ENCODE measurements around the gene CYP27C1.
"Not testable (repeated sequence)": the region's sequence is repeated elsewhere in the genome, so short reads cannot be mapped to it uniquely, and the experiment has no call there.

The CYP27C1 gene

GRCh38 chr2:127220102-127220767 lies at the start of gene CYP27C1:
Gene CYP27C1 (minus strand): TSS chr2:127220299. CDS start chr2:127220270, 29 bp downstream.
- peak; percentile 25 for DNase-seq
- in situ Hi-C loops (cut with MboI; ENCODE audit: low pct_unique_long_range_greater_than_20kb, low sequenced_read_pairs), result no loop called here

GRCh38 chr2:127261804-127262406 lies 41.8 kb upstream of the CYP27C1 start:
- no peak for DNase-seq
- in situ Hi-C loops (cut with MboI; ENCODE audit: low pct_unique_long_range_greater_than_20kb, low sequenced_read_pairs), result no loop called here

GRCh38 chr2:127259355-127259754 lies 39.3 kb upstream of the CYP27C1 start:
- no peak for DNase-seq
- in situ Hi-C loops (cut with MboI; ENCODE audit: low pct_unique_long_range_greater_than_20kb, low sequenced_read_pairs), result no loop called here

- in situ Hi-C loops (cut with MboI; ENCODE audit: low pct_unique_long_range_greater_than_20kb, low sequenced_read_pairs), result no loop called here
- DNase-seq, result no peak
Measured at GRCh38 chr2:127256866-127257265, 36.8 kb upstream of the CYP27C1 start.

GRCh38 chr2:127256381-127256780 lies 36.3 kb upstream of the CYP27C1 start:
- no peak for DNase-seq
- in situ Hi-C loops (cut with MboI; ENCODE audit: low pct_unique_long_range_greater_than_20kb, low sequenced_read_pairs), result no loop called here

- in situ Hi-C loops (cut with MboI; ENCODE audit: low pct_unique_long_range_greater_than_20kb, low sequenced_read_pairs), result no loop called here
- DNase-seq, result no peak
Measured at GRCh38 chr2:127255721-127256120, 35.6 kb upstream of the CYP27C1 start.

GRCh38 chr2:127255146-127255545 lies 35.0 kb upstream of the CYP27C1 start:
- DNase-seq, result peak; percentile 47
- in situ Hi-C loops (cut with MboI; ENCODE audit: low pct_unique_long_range_greater_than_20kb, low sequenced_read_pairs), result no loop called here

- no peak for DNase-seq
- in situ Hi-C loops (cut with MboI; ENCODE audit: low pct_unique_long_range_greater_than_20kb, low sequenced_read_pairs), result no loop called here
Measured at GRCh38 chr2:127254386-127254981, 34.4 kb upstream of the CYP27C1 start.

- peak; percentile 33 for DNase-seq
- in situ Hi-C loops (cut with MboI; ENCODE audit: low pct_unique_long_range_greater_than_20kb, low sequenced_read_pairs), result not testable (repeated sequence)
Measured at GRCh38 chr2:127241184-127241583, 21.1 kb upstream of the CYP27C1 start.

- in situ Hi-C loops (cut with MboI; ENCODE audit: low pct_unique_long_range_greater_than_20kb, low sequenced_read_pairs), result no loop called here
- no peak for DNase-seq
Measured at GRCh38 chr2:127239395-127239794, 19.3 kb upstream of the CYP27C1 start.

- DNase-seq; in situ Hi-C loops (cut with MboI; ENCODE audit: low pct_unique_long_range_greater_than_20kb, low sequenced_read_pairs): not testable (repeated sequence)
Measured at GRCh38 chr2:127237768-127238167, 17.7 kb upstream of the CYP27C1 start.

- in situ Hi-C loops (cut with MboI; ENCODE audit: low pct_unique_long_range_greater_than_20kb, low sequenced_read_pairs), result no loop called here
- no peak for DNase-seq
Measured at GRCh38 chr2:127235082-127235702, 15.1 kb upstream of the CYP27C1 start.

- no peak for DNase-seq
- in situ Hi-C loops (cut with MboI; ENCODE audit: low pct_unique_long_range_greater_than_20kb, low sequenced_read_pairs), result no loop called here
Measured at GRCh38 chr2:127233710-127234109, 13.6 kb upstream of the CYP27C1 start.

GRCh38 chr2:127231130-127231865 lies 11.2 kb upstream of the CYP27C1 start:
- no peak for DNase-seq
- in situ Hi-C loops (cut with MboI; ENCODE audit: low pct_unique_long_range_greater_than_20kb, low sequenced_read_pairs), result no loop called here

- in situ Hi-C loops (cut with MboI; ENCODE audit: low pct_unique_long_range_greater_than_20kb, low sequenced_read_pairs), result no loop called here
Measured at GRCh38 chr2:127229555-127229954, 9.5 kb upstream of the CYP27C1 start.

GRCh38 chr2:127228102-127228501 lies 8.0 kb upstream of the CYP27C1 start:
- DNase-seq, result no peak
- in situ Hi-C loops (cut with MboI; ENCODE audit: low pct_unique_long_range_greater_than_20kb, low sequenced_read_pairs), result no loop called here

More at GRCh38 chr2:127229555-127229954, 9.5 kb upstream of the CYP27C1 start:
- DNase-seq, result no peak

GRCh38 chr2:127227264-127227660 lies 7.2 kb upstream of the CYP27C1 start:
- DNase-seq; in situ Hi-C loops (cut with MboI; ENCODE audit: low pct_unique_long_range_greater_than_20kb, low sequenced_read_pairs): not testable (repeated sequence)

- in situ Hi-C loops (cut with MboI; ENCODE audit: low pct_unique_long_range_greater_than_20kb, low sequenced_read_pairs), result no loop called here
- DNase-seq, result peak; percentile 27
Measured at GRCh38 chr2:127226520-127227263, 6.6 kb upstream of the CYP27C1 start.

GRCh38 chr2:127226132-127226519 lies 6.0 kb upstream of the CYP27C1 start:
- in situ Hi-C loops (cut with MboI; ENCODE audit: low pct_unique_long_range_greater_than_20kb, low sequenced_read_pairs), result no loop called here
- DNase-seq, result no peak

Measured in KBM-7 (cell line).